OCI-LY3 (cell line): ENCODE data around the gene NTN5.

Experiments
- H2AFZ ChIP-seq: fragments of 200-600, 300-600 bp; shearing (Covaris generic); 2 replicates; pipeline ENCODE4 v1.6.0; 2014; ENCODE audit warnings: antibody characterized with exemption, low read depth, low read length
- H3K27ac ChIP-seq: fragments of 200-600, 300-600 bp; sonication (generic); 2 replicates; pipeline ENCODE4 v1.5.1; 2014; ENCODE audit warnings: mild to moderate bottlenecking, low read length, moderate library complexity, mixed read lengths
- H3K27me3 ChIP-seq: fragments of 200-600, 300-600 bp; sonication (generic); 2 replicates; pipeline ENCODE4 v1.6.1; 2014; ENCODE audit warnings: low read depth, low read length, mixed read lengths
- H3K36me3 ChIP-seq: fragments of 200-600, 300-600 bp; sonication (generic); replicated peaks from 2 replicates; pipeline ENCODE3; 2014; ENCODE audit warnings: low read depth, low read length, mixed read lengths
- H3K4me1 ChIP-seq: fragments of 300-600, 200-600 bp; sonication (generic); 2 replicates; pipeline ENCODE4 v1.6.1; 2014; ENCODE audit warnings: low read length, mixed read lengths
- H3K4me2 ChIP-seq: fragments of 200-600, 300-600 bp; sonication (generic); 2 replicates; pipeline ENCODE4 v1.6.1; 2014; ENCODE audit warnings: low read length, mixed read lengths
- H3K4me3 ChIP-seq: fragments of 300-600, 200-600 bp; sonication (generic); 2 replicates; pipeline ENCODE4 v1.5.1; 2014; ENCODE audit warnings: antibody characterized with exemption, mild to moderate bottlenecking, low read length, moderate library complexity
- H3K79me2 ChIP-seq: fragments of 300-600, 200-600 bp; shearing (Covaris generic); 2 replicates; pipeline ENCODE4 v1.6.1; 2014; ENCODE audit warnings: mild to moderate bottlenecking, low read length, mixed read lengths
- H3K9ac ChIP-seq: fragments of 300-600, 200-600 bp; shearing (Covaris generic); 2 replicates; pipeline ENCODE4 v1.6.0; 2014; ENCODE audit warnings: mild to moderate bottlenecking, low read length, moderate library complexity
- H3K9me3 ChIP-seq: fragments of 200-600, 300-600 bp; shearing (Covaris generic); 2 replicates; pipeline ENCODE4 v1.6.1; 2014; ENCODE audit warnings: low read length, mixed read lengths; ENCODE audit not compliant: insufficient read depth
- H4K20me1 ChIP-seq: fragments of 200-600, 300-600 bp; sonication (generic); 2 replicates; pipeline ENCODE4 v1.6.1; 2016; ENCODE audit warnings: low read length, mixed read lengths; ENCODE audit not compliant: insufficient read depth
- CTCF ChIP-seq: fragments of 200-600, 300-600 bp; sonication (generic); IDR thresholded peaks from 2 replicates; pipeline ENCODE4 v1.5.1; 2014; ENCODE audit warnings: antibody characterized with exemption, low read length, low read depth
- EZH2phosphoT487 ChIP-seq: fragments of 200-600 bp; shearing (Covaris generic); IDR thresholded peaks from 2 replicates; pipeline ENCODE4 v1.6.1; 2018; ENCODE audit warnings: antibody characterized with exemption, mixed run types, low read depth

The NTN5 gene

GRCh38 chr19:48703316-48703715 is 30.5 kb upstream of the NTN5 start:
- Histone ChIP-seq H3K9ac (no peak overlapping the region), H3K79me2 (no peaks in the 10 kb centered on the region), H3K4me3 (no peak overlapping the region), H3K27me3 (no peaks in the 10 kb centered on the region), H3K4me1 (no peaks in the 10 kb centered on the region), H4K20me1 (no peaks in the 10 kb centered on the region), H3K4me2 (no peak overlapping the region), H3K36me3 (no peaks in the 10 kb centered on the region), H2AFZ (no peak overlapping the region), H3K27ac (no peak overlapping the region), H3K9me3 (no peaks in the 10 kb centered on the region)
- TF ChIP-seq CTCF (no peak), EZH2phosphoT487 (no peak)

GRCh38 chr19:48702701-48703100 is 29.9 kb upstream of the NTN5 start:
- no peaks in the 10 kb centered on the region for H3K9me3 ChIP-seq
- no peaks in the 10 kb centered on the region for H3K27me3 ChIP-seq

GRCh38 chr19:48698046-48698445 is 25.2 kb upstream of the NTN5 start:
- H3K36me3 ChIP-seq: no peaks in the 10 kb centered on the region
- H3K4me3 ChIP-seq: no peak overlapping the region
- no peaks in the 10 kb centered on the region for H3K9me3 ChIP-seq
- H3K4me2 ChIP-seq: no peak overlapping the region
- TF ChIP-seq CTCF: no peak
- no peak for TF ChIP-seq EZH2phosphoT487
- no peaks in the 10 kb centered on the region for H3K27me3 ChIP-seq
- H2AFZ ChIP-seq: no peak overlapping the region
- no peak overlapping the region for H3K27ac ChIP-seq
- no peaks in the 10 kb centered on the region for H3K79me2 ChIP-seq
- no peaks in the 10 kb centered on the region for H3K4me1 ChIP-seq
- no peak overlapping the region for H3K9ac ChIP-seq
- no peaks in the 10 kb centered on the region for H4K20me1 ChIP-seq

More at GRCh38 chr19:48702701-48703100, 29.9 kb upstream of the NTN5 start:
- Histone ChIP-seq H3K79me2 (no peaks in the 10 kb centered on the region), H3K4me1 (no peaks in the 10 kb centered on the region), H3K9ac (no peak overlapping the region), H3K27ac (no peak overlapping the region), H3K4me2 (no peak overlapping the region), H3K4me3 (no peak overlapping the region), H3K36me3 (no peaks in the 10 kb centered on the region), H2AFZ (no peak overlapping the region), H4K20me1 (no peaks in the 10 kb centered on the region)
- no peak for TF ChIP-seq EZH2phosphoT487
- TF ChIP-seq CTCF: no peak

- TF ChIP-seq CTCF: no peak
- TF ChIP-seq EZH2phosphoT487: no peak
- H3K79me2 ChIP-seq: no peaks in the 10 kb centered on the region
- H3K27ac ChIP-seq: no peak overlapping the region
- H3K4me3 ChIP-seq: no peak overlapping the region
- H3K36me3 ChIP-seq: no peaks in the 10 kb centered on the region
- H4K20me1 ChIP-seq: no peaks in the 10 kb centered on the region
- no peaks in the 10 kb centered on the region for H3K4me1 ChIP-seq
- no peak overlapping the region for H3K4me2 ChIP-seq
- H3K27me3 ChIP-seq: no peaks in the 10 kb centered on the region
- H3K9ac ChIP-seq: no peak overlapping the region
- no peaks in the 10 kb centered on the region for H3K9me3 ChIP-seq
- no peak overlapping the region for H2AFZ ChIP-seq
Measured at GRCh38 chr19:48696353-48697010, 23.7 kb upstream of the NTN5 start.
